CD14-positive monocyte (primary cell): Measurements from ENCODE around the gene NACC1. TPM values are rescaled to one million over a fixed set of nuclear protein-coding genes. Genes with fewer than 3 reads are reported as not detected.

Source experiments
- DNase-seq, 3 donors: peaks; one replicate each; pipeline ENCODE4 v3.0.0-alpha.2; 2011 to 2022
- H2AFZ ChIP-seq: 2 replicates; pipeline ENCODE4 v1.6.0; 2012; ENCODE audit warnings: mild to moderate bottlenecking, low read depth, low read length, inconsistent platforms; ENCODE audit not compliant: insufficient read depth, poor library complexity, severe bottlenecking
- H3K27ac ChIP-seq, 2 donors: 1 replicate in 1 of 2; 2 replicates in 1 of 2; pipeline ENCODE4 v1.5.1; 2012 to 2013; ENCODE audit warnings: low read length in 2 of 2, control low read depth in 1 of 2, inconsistent platforms in 1 of 2, low read depth in 1 of 2, mild to moderate bottlenecking in 1 of 2
- H3K27me3 ChIP-seq, 2 donors: one replicate each; pipeline versions ENCODE4 v1.6.0 to v1.6.1; 2011 to 2013; ENCODE audit warnings: low read length in 2 of 2; ENCODE audit not compliant: control insufficient read depth in 2 of 2, insufficient read depth in 2 of 2
- H3K36me3 ChIP-seq, 2 donors: replicated peaks in 1 of 2; 1 replicate in 1 of 2; 2 replicates in 1 of 2; pipeline versions ENCODE4 v1.5.1 to v1.6.1; 2012 to 2013; ENCODE audit warnings: low read length in 2 of 2, control low read depth in 1 of 2, inconsistent platforms in 1 of 2, mild to moderate bottlenecking in 1 of 2; ENCODE audit not compliant: insufficient read depth in 2 of 2, control insufficient read depth in 1 of 2
- H3K4me1 ChIP-seq, 2 donors: 1 replicate in 1 of 2; 2 replicates in 1 of 2; pipeline versions ENCODE4 v1.5.1 to v1.6.1; 2012 to 2013; ENCODE audit warnings: low read length in 2 of 2, control low read depth in 1 of 2, inconsistent platforms in 1 of 2, mild to moderate bottlenecking in 1 of 2, moderate library complexity in 1 of 2; ENCODE audit not compliant: insufficient read depth in 2 of 2, control insufficient read depth in 1 of 2
- H3K4me2 ChIP-seq: replicated peaks from 2 replicates; pipeline ENCODE3; 2012; ENCODE audit warnings: low read length, moderate library complexity, mild to moderate bottlenecking; ENCODE audit not compliant: poor library complexity, severe bottlenecking; ENCODE audit errors: extremely low read depth
- H3K4me3 ChIP-seq, 3 experiments: fragments of 200-600 bp in 1 of 3; sonication (generic) in 1 of 3; replicated peaks in 1 of 3; 1 replicate in 2 of 3; 2 replicates in 1 of 3; pipeline ENCODE4 v1.5.1; 2011 to 2013; ENCODE audit warnings: low read length in 3 of 3, mild to moderate bottlenecking in 3 of 3, control low read depth in 2 of 3, low read depth in 2 of 3, inconsistent platforms in 1 of 3, moderate library complexity in 1 of 3
- H3K79me2 ChIP-seq: 2 replicates; pipeline ENCODE4 v1.6.0; 2012; ENCODE audit warnings: mild to moderate bottlenecking, control low read depth, inconsistent platforms, low read length, moderate library complexity; ENCODE audit not compliant: insufficient read depth
- H3K9ac ChIP-seq: 2 replicates; pipeline ENCODE4 v1.6.0; 2017; ENCODE audit warnings: low read length, mild to moderate bottlenecking; ENCODE audit not compliant: insufficient read depth, poor library complexity, severe bottlenecking
- H3K9me3 ChIP-seq, 2 donors: replicated peaks in 1 of 2; 1 replicate in 1 of 2; 2 replicates in 1 of 2; pipeline versions ENCODE4 v1.5.1 to v1.6.1; 2012 to 2013; ENCODE audit warnings: low read length in 2 of 2, control low read depth in 1 of 2; ENCODE audit not compliant: control insufficient read depth in 1 of 2, insufficient read depth in 1 of 2
- H4K20me1 ChIP-seq: 2 replicates; pipeline ENCODE4 v1.6.0; 2012; ENCODE audit warnings: mild to moderate bottlenecking, low read length, control low read depth, moderate library complexity; ENCODE audit not compliant: insufficient read depth
- H3K27ac Mint-ChIP-seq, 7 donors: one replicate each; pipeline ENCODE4 v1.8.0; 2020; ENCODE audit warnings: mild to moderate bottlenecking in 7 of 7, mixed read lengths in 7 of 7, moderate library complexity in 6 of 7, inconsistent platforms in 2 of 7
- H3K27me3 Mint-ChIP-seq, 3 donors: one replicate each; pipeline ENCODE4 v1.8.0; 2021 to 2022; ENCODE audit warnings: low read depth in 3 of 3, mild to moderate bottlenecking in 3 of 3, mixed read lengths in 3 of 3, moderate library complexity in 3 of 3, inconsistent platforms in 1 of 3
- H3K36me3 Mint-ChIP-seq, 2 donors: one replicate each; pipeline ENCODE4 v1.8.0; 2020; ENCODE audit warnings: mixed read lengths in 2 of 2, inconsistent platforms in 1 of 2, mild to moderate bottlenecking in 1 of 2
- H3K4me1 Mint-ChIP-seq: one replicate; pipeline ENCODE4 v1.8.0; 2020; ENCODE audit warnings: mild to moderate bottlenecking, mixed read lengths
- H3K4me3 Mint-ChIP-seq, 2 donors: one replicate each; pipeline ENCODE4 v1.8.0; 2020; ENCODE audit warnings: mild to moderate bottlenecking in 2 of 2, mixed read lengths in 2 of 2, moderate library complexity in 1 of 2
- H3K9me3 Mint-ChIP-seq, 7 donors: one replicate each; pipeline ENCODE4 v1.8.0; 2020 to 2022; ENCODE audit warnings: mixed read lengths in 7 of 7, mild to moderate bottlenecking in 6 of 7, moderate library complexity in 6 of 7, inconsistent platforms in 2 of 7
- WGBS: methylation state at CpG from one replicate; pipeline ENCODE4 v1.1.5; 2013; ENCODE audit warnings: missing lambda C conversion rate; ENCODE audit not compliant: insufficient coverage; 5-methylcytosine and 5-hydroxymethylcytosine counted together
- intact Hi-C, 2 donors: fragments of 100-400 bp; cut with micrococcal nuclease; formaldehyde crosslinking; loops; one replicate each; pipeline versions ENCODE4 v1.15.0 to v1.15.1; 2023
- polyA plus RNA-seq, 3 donors: library from polyadenylated mRNA; depleted of rRNA in 1 of 3; unstranded in 2 of 3; stranded (reverse) in 1 of 3; fragments of 300-500 nt in 2 of 3; fragments of >200 nt in 1 of 3; fragmentation: Illumina TruSeq in 2 of 3; gene quantifications; 1 replicate in 2 of 3; 2 replicates in 1 of 3; pipeline ENCODE4 v1.2.3, GENCODE V29; 2012 to 2021
- TF ChIP-seq, protein P1 (sequence below): fragments of 200-600 bp; IDR thresholded peaks from one replicate; pipeline ENCODE4 v1.8.0; 2022; ENCODE audit warnings: antibody characterized with exemption, mild to moderate bottlenecking

The NACC1 gene
- polyA plus RNA-seq, 3 donors, result 1.1 to 20.1 (median 2.2) TPM

DNA sequence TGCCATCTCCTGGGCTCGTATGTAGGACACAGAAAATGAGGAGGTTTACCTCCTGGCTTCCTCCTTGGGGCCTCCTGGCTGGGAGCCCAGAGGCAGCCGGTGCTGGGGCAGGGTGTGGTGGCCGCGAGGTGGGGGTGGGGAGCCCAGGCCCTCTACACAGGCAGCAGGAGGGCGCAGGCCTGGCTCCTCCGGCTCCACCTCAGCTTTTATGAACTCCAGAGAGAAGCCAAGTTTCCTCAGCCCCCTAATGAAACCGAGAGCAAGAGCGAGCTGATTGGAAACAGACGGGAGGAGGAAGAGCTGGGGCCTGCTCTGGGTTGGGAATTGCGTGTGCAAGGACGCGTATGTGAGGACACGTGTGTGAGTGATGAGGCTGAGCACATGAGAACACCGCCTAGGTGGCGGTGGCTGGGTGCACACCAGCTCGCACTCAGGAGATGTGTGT lies 38.5 kb upstream of the NACC1 start:
- intact Hi-C loops, result no loop called here
- Mint-ChIP-seq H3K4me1 (peaks cover 13% of the 10 kb centered on the region), H3K4me3 (peak overlapping the region in 1 of 2 donors; percentile 35), H3K36me3 (peaks cover 3 to 4% of the 10 kb centered on the region in 2 donors), H3K27ac (peak overlapping the region in 1 of 7 donors; percentile 41), H3K9me3 (no peaks in the 10 kb centered on the region), H3K27me3 (peaks cover 0 to 4% (median 3%) of the 10 kb centered on the region in 3 donors)
- no peaks in the 10 kb centered on the region for H3K9me3 ChIP-seq
- no peak for DNase-seq
- WGBS, result 46% methylated on average over 11 of the region's 16 CpGs
- H3K4me1 ChIP-seq, result peaks cover 8 to 13% of the 10 kb centered on the region in 2 donors
- H2AFZ ChIP-seq, result peak overlapping the region; percentile 39
- no peaks in the 10 kb centered on the region for H4K20me1 ChIP-seq
- H3K27me3 ChIP-seq, result no peaks in the 10 kb centered on the region
- H3K4me2 ChIP-seq, result no peak overlapping the region
- H3K36me3 ChIP-seq, result no peaks in the 10 kb centered on the region
- H3K79me2 ChIP-seq, result no peaks in the 10 kb centered on the region
- TF ChIP-seq, protein P1, sequence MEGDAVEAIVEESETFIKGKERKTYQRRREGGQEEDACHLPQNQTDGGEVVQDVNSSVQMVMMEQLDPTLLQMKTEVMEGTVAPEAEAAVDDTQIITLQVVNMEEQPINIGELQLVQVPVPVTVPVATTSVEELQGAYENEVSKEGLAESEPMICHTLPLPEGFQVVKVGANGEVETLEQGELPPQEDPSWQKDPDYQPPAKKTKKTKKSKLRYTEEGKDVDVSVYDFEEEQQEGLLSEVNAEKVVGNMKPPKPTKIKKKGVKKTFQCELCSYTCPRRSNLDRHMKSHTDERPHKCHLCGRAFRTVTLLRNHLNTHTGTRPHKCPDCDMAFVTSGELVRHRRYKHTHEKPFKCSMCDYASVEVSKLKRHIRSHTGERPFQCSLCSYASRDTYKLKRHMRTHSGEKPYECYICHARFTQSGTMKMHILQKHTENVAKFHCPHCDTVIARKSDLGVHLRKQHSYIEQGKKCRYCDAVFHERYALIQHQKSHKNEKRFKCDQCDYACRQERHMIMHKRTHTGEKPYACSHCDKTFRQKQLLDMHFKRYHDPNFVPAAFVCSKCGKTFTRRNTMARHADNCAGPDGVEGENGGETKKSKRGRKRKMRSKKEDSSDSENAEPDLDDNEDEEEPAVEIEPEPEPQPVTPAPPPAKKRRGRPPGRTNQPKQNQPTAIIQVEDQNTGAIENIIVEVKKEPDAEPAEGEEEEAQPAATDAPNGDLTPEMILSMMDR, result no peak
- peak overlapping the region; percentile 39 for H3K9ac ChIP-seq
- no peak overlapping the region for H3K27ac ChIP-seq
- H3K4me3 ChIP-seq, result no peak overlapping the region

DNA sequence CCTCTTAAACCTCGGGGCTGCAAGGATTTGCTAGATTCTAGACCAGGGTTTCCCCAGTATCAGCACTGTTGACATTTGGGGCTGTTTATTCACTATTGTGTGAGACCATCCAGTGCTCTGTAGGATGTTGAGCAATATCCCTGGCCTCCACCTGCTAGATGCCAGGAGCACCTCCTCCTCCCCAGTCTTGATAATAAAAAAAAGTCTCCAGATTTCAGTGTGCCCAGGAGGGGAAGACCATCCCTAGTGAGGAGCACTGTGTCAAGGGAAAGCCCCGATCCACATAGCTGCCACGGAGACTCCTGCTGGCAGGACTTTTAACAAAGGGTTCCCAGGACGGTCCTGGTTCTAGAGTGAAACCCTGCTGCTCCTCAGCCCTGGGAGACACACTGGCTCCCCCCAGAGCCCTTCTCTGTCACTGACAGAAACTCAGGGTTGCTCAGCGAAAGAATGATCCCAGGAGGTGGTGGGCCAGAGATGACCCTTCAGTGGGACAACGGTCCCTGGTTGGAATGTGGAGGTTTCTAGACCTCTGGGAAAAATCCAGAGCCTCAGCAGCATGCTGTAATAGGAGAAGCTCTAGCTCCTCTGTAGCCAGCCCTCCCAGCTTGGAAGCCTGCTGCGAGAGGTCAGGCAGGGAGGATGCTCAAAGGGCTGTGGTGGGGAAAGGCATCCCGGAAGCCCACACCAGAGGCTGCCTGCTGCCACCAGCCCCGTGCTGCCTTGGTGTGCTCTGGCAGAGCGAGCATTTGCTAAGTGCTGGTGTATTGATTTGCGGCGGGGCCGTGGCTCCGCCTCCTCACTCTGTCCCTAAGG lies 35.7 kb upstream of the NACC1 start:
- TF ChIP-seq, protein P1, result no peak
- 76% methylated on average over 9 of the region's 14 CpGs for WGBS
- H3K27ac Mint-ChIP-seq, result no peak overlapping the region

More for the DNA sequence above, 35.7 kb upstream of the NACC1 start:
- intact Hi-C loops, result no loop called here
- no peak overlapping the region for H3K4me3 Mint-ChIP-seq
- peaks cover 20% of the 10 kb centered on the region for H3K4me1 Mint-ChIP-seq
- H3K9me3 Mint-ChIP-seq, result no peaks in the 10 kb centered on the region
- H3K36me3 ChIP-seq, result no peaks in the 10 kb centered on the region
- H2AFZ ChIP-seq, result no peak overlapping the region
- no peaks in the 10 kb centered on the region for H4K20me1 ChIP-seq
- no peak overlapping the region for H3K9ac ChIP-seq
- no peak overlapping the region for H3K4me3 ChIP-seq
- H3K36me3 Mint-ChIP-seq, result peaks cover 2 to 3% of the 10 kb centered on the region in 2 donors
- H3K27me3 ChIP-seq, result no peaks in the 10 kb centered on the region
- no peaks in the 10 kb centered on the region for H3K79me2 ChIP-seq
- no peak overlapping the region for H3K4me2 ChIP-seq
- peaks cover 12 to 13% of the 10 kb centered on the region in 2 donors for H3K4me1 ChIP-seq
- H3K27me3 Mint-ChIP-seq, result peaks cover 2 to 3% (median 2%) of the 10 kb centered on the region in 3 donors
- no peak for DNase-seq
- H3K27ac ChIP-seq, result no peak overlapping the region
- H3K9me3 ChIP-seq, result no peaks in the 10 kb centered on the region
